OCI-LY1 (cell line): ENCODE data around the gene ACYP2.

Experiments used
- H2AFZ ChIP-seq: fragments of 200-600 bp; sonication (generic), shearing (Covaris generic); 2 replicates; pipeline ENCODE4 v1.6.0; 2014; ENCODE audit warnings: antibody characterized with exemption, mild to moderate bottlenecking, low read length
- H3F3A ChIP-seq: fragments of 200-600 bp; sonication (generic), shearing (Covaris generic); 2 replicates; pipeline ENCODE4 v1.6.0; 2014; ENCODE audit warnings: mild to moderate bottlenecking, antibody characterized with exemption, low read length, moderate library complexity; ENCODE audit not compliant: insufficient read depth
- H3K27ac ChIP-seq: fragments of 200-600 bp; sonication (generic); 2 replicates; pipeline ENCODE4 v1.5.1; 2014; ENCODE audit warnings: low read length, mixed run types, mild to moderate bottlenecking, low read depth; ENCODE audit not compliant: poor library complexity, severe bottlenecking
- H3K27me3 ChIP-seq: fragments of 200-600 bp; sonication (generic); 2 replicates; pipeline ENCODE4 v1.6.0; 2014; ENCODE audit warnings: antibody characterized with exemption, mild to moderate bottlenecking, low read length, moderate library complexity; ENCODE audit not compliant: insufficient read depth
- H3K36me3 ChIP-seq: fragments of 200-600 bp; sonication (generic); 2 replicates; pipeline ENCODE4 v1.6.1; 2014; ENCODE audit warnings: mild to moderate bottlenecking, antibody characterized with exemption, low read length, moderate library complexity, mixed read lengths; ENCODE audit not compliant: insufficient read depth
- H3K4me1 ChIP-seq: fragments of 200-600 bp; sonication (generic); 2 replicates; pipeline ENCODE4 v1.5.1; 2014; ENCODE audit warnings: mild to moderate bottlenecking, low read length, moderate library complexity; ENCODE audit not compliant: insufficient read depth, severe bottlenecking
- H3K4me2 ChIP-seq: fragments of 200-600 bp; sonication (generic), shearing (Covaris generic); 2 replicates; pipeline ENCODE4 v1.6.1; 2014; ENCODE audit warnings: low read length
- H3K4me3 ChIP-seq: fragments of 200-600 bp; sonication (generic); 2 replicates; pipeline ENCODE4 v1.5.1; 2014; ENCODE audit warnings: low read length, low read depth, mild to moderate bottlenecking, mixed read lengths; ENCODE audit not compliant: poor library complexity, severe bottlenecking
- H3K79me2 ChIP-seq: fragments of 200-600 bp; shearing (Covaris generic); 2 replicates; pipeline ENCODE4 v1.6.1; 2016; ENCODE audit warnings: mixed run types, low read length, mixed read lengths; ENCODE audit not compliant: insufficient read depth
- H3K9ac ChIP-seq: fragments of 200-600 bp; sonication (generic), shearing (Covaris generic); 2 replicates; pipeline ENCODE4 v1.6.1; 2014; ENCODE audit warnings: mild to moderate bottlenecking, low read length, mixed read lengths
- H3K9me2 ChIP-seq: fragments of 200-600 bp; sonication (generic), shearing (Covaris generic); 2 replicates; pipeline ENCODE4 v1.6.1; 2014; ENCODE audit warnings: low read depth, mild to moderate bottlenecking, low read length, mixed read lengths
- H3K9me3 ChIP-seq: fragments of 200-600 bp; shearing (Covaris generic); 2 replicates; pipeline ENCODE4 v1.6.1; 2014; ENCODE audit warnings: low read length, mixed read lengths
- H4K20me1 ChIP-seq: fragments of 200-600 bp; sonication (generic), shearing (Covaris generic); 2 replicates; pipeline ENCODE4 v1.6.0; 2016; ENCODE audit warnings: mild to moderate bottlenecking, low read length; ENCODE audit not compliant: insufficient read depth
- EZH2 ChIP-seq: fragments of 200-600 bp; sonication (generic), shearing (Covaris generic); IDR thresholded peaks from 2 replicates; pipeline ENCODE4 v1.8.0; 2017; ENCODE audit warnings: borderline replicate concordance, mixed run types, mild to moderate bottlenecking, antibody characterized with exemption, low read length, moderate library complexity, mixed read lengths
- TF ChIP-seq, protein P1 (sequence below): fragments of 200-600 bp; sonication (generic), shearing (Covaris generic); IDR thresholded peaks from 2 replicates; pipeline ENCODE4 v1.5.1; 2017; ENCODE audit warnings: mild to moderate bottlenecking, antibody characterized with exemption, low read length, moderate library complexity, mixed read lengths

The ACYP2 gene

GRCh38 chr2:54196646-54197045, 81.2 kb downstream of the ACYP2 start:
- no peaks in the 10 kb centered on the region for H3K27me3 ChIP-seq
- TF ChIP-seq, protein P1, sequence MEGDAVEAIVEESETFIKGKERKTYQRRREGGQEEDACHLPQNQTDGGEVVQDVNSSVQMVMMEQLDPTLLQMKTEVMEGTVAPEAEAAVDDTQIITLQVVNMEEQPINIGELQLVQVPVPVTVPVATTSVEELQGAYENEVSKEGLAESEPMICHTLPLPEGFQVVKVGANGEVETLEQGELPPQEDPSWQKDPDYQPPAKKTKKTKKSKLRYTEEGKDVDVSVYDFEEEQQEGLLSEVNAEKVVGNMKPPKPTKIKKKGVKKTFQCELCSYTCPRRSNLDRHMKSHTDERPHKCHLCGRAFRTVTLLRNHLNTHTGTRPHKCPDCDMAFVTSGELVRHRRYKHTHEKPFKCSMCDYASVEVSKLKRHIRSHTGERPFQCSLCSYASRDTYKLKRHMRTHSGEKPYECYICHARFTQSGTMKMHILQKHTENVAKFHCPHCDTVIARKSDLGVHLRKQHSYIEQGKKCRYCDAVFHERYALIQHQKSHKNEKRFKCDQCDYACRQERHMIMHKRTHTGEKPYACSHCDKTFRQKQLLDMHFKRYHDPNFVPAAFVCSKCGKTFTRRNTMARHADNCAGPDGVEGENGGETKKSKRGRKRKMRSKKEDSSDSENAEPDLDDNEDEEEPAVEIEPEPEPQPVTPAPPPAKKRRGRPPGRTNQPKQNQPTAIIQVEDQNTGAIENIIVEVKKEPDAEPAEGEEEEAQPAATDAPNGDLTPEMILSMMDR = no peak
- TF ChIP-seq EZH2 = no peak

DNA sequence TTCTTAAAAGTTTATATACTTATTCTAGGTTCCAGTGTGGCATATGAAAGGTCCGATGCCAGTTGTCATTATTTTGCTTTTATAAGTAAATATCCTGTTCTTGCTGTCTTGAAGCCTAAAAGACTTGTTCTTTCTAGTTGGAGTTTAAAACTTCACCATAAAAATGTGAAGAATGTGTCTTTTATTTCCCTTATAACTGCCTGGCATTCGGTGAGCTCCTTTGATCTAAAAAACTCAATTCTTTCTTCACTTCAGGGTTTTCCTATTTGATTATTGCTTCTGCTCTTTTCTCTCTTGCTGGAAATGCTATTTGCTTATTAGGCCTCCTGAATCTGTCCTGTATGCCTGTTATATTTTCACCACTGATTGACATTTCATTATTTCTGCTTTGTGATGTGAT, 89.1 kb downstream of the ACYP2 start:
- no peak overlapping the region for H2AFZ ChIP-seq
- no peak overlapping the region for H3K4me2 ChIP-seq
- no peak overlapping the region for H3K9ac ChIP-seq
- H3K36me3 ChIP-seq = no peaks in the 10 kb centered on the region
- no peaks in the 10 kb centered on the region for H3K9me3 ChIP-seq
- no peak overlapping the region for H3K27ac ChIP-seq
- no peaks in the 10 kb centered on the region for H3K27me3 ChIP-seq
- no peak for TF ChIP-seq EZH2
- TF ChIP-seq, protein P1 = no peak
- no peak overlapping the region for H3K4me3 ChIP-seq
- no peaks in the 10 kb centered on the region for H3K79me2 ChIP-seq
- H3K9me2 ChIP-seq = no peaks in the 10 kb centered on the region
- H4K20me1 ChIP-seq = no peaks in the 10 kb centered on the region
- no peaks in the 10 kb centered on the region for H3K4me1 ChIP-seq
- H3F3A ChIP-seq = no peaks in the 10 kb centered on the region

More at GRCh38 chr2:54196646-54197045, 81.2 kb downstream of the ACYP2 start:
- Histone ChIP-seq H3K4me3 (no peak overlapping the region), H3F3A (no peaks in the 10 kb centered on the region), H3K4me1 (no peaks in the 10 kb centered on the region), H3K9me3 (no peaks in the 10 kb centered on the region), H3K9me2 (no peaks in the 10 kb centered on the region), H3K36me3 (no peaks in the 10 kb centered on the region), H2AFZ (no peak overlapping the region), H3K79me2 (no peaks in the 10 kb centered on the region), H3K4me2 (no peak overlapping the region), H4K20me1 (no peaks in the 10 kb centered on the region), H3K27ac (no peak overlapping the region), H3K9ac (no peak overlapping the region)

- Histone ChIP-seq H3K4me2 (no peak overlapping the region; the same call in 1 of the 2 replicates), H3K36me3 (no peaks in the 10 kb centered on the region), H3K4me3 (no peak overlapping the region), H3K9ac (no peak overlapping the region), H4K20me1 (no peaks in the 10 kb centered on the region), H2AFZ (no peak overlapping the region), H3K27me3 (no peaks in the 10 kb centered on the region), H3K27ac (no peak overlapping the region), H3K4me1 (no peaks in the 10 kb centered on the region), H3K9me2 (no peaks in the 10 kb centered on the region), H3K9me3 (no peaks in the 10 kb centered on the region), H3K79me2 (no peaks in the 10 kb centered on the region), H3F3A (no peaks in the 10 kb centered on the region)
- TF ChIP-seq, protein P1 = peak; percentile 87
- TF ChIP-seq EZH2 = no peak
These were observed 91.2 kb downstream of the ACYP2 start for GRCh38 chr2:54206596-54206995.
